Nephron (organoid): Measurements from ENCODE around the gene AGPS.

Source experiments
- H3K27ac Mint-ChIP-seq, 3 experiments: 2 replicates each; pipeline ENCODE4 v1.8.0; 2020; ENCODE audit warnings: mixed read lengths in 3 of 3, mild to moderate bottlenecking in 2 of 3, moderate library complexity in 1 of 3
- H3K27me3 Mint-ChIP-seq: 2 replicates; pipeline ENCODE4 v1.8.0; 2021; ENCODE audit warnings: low read depth, mild to moderate bottlenecking, moderate library complexity, mixed read lengths
- H3K36me3 Mint-ChIP-seq: 2 replicates; pipeline ENCODE4 v1.8.0; 2020; ENCODE audit warnings: low read depth, mixed read lengths
- H3K4me1 Mint-ChIP-seq: 2 replicates; pipeline ENCODE4 v1.8.0; 2020; ENCODE audit warnings: mixed read lengths
- H3K4me3 Mint-ChIP-seq, 3 experiments: 2 replicates each; pipeline ENCODE4 v1.8.0; 2020; ENCODE audit warnings: mild to moderate bottlenecking in 3 of 3, mixed read lengths in 3 of 3, moderate library complexity in 2 of 3
- H3K9me3 Mint-ChIP-seq: 2 replicates; pipeline ENCODE4 v1.8.0; 2020; ENCODE audit warnings: mixed read lengths
- CTCF ChIP-seq, 3 experiments: fragments of 200-600 bp; sonication (generic); IDR thresholded peaks; one replicate each; pipeline ENCODE4 v1.5.0; 2021; ENCODE audit warnings: antibody characterized with exemption in 3 of 3; ENCODE audit not compliant: unreplicated experiment in 3 of 3

The AGPS gene

DNA sequence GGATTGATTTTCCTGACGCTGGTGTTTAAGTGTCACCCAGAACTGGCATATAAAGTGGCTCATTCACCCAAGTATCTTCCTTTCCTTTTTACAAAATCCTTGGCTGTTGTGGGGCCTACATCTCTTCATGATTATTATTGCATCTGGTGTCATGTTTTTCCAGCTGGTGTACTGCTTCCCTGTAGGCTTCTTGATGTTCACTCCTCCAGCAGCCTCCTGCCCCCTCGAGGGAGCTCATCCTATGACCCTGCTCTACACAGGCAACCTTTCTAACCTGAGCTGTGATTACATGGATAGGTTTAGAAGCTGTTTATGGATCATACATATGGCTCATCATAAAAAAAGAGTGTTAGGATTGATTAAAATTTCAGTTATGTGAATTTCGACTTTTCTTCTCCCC lies 12.4 kb upstream of the AGPS start:
- peak overlapping the region in 2 of 3 experiments; percentile 60 to 93 for H3K27ac Mint-ChIP-seq
- H3K36me3 Mint-ChIP-seq, result peaks cover 4% of the 10 kb centered on the region
- peaks cover 3% of the 10 kb centered on the region for H3K9me3 Mint-ChIP-seq
- H3K4me1 Mint-ChIP-seq, result no peaks in the 10 kb centered on the region
- no peak overlapping the region for H3K4me3 Mint-ChIP-seq
- H3K27me3 Mint-ChIP-seq, result no peaks in the 10 kb centered on the region
- no peak for TF ChIP-seq CTCF (IDR thresholded peaks at IDR 0.05; ENCODE audit: unreplicated experiment in 3 of 3)

DNA sequence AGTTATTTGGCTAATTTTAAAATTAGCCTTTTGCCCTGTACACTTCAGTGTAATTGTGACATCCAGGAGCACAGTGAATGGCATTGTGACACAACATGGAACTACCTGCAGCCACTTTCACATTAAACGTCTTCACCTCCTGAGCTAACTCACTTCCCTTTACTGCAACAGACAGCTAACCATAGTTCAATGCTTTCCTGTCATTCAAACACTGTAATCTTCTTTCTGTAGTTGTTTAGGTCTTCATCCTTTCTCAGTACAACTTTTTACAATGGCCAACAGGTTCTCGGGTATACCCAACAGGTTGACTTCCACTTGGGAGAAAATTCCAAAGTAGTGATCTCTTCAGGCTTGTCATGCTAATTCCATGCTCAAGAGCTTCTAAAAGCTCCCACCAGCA lies 8.6 kb upstream of the AGPS start:
- H3K36me3 Mint-ChIP-seq, result peaks cover 4% of the 10 kb centered on the region

GRCh38 chr2:177385151-177385550 lies 7.4 kb upstream of the AGPS start:
- H3K9me3 Mint-ChIP-seq, result no peaks in the 10 kb centered on the region
- no peaks in the 10 kb centered on the region for H3K27me3 Mint-ChIP-seq
- H3K4me3 Mint-ChIP-seq, result no peak overlapping the region
- H3K4me1 Mint-ChIP-seq, result no peaks in the 10 kb centered on the region
- TF ChIP-seq CTCF (IDR thresholded peaks at IDR 0.05; ENCODE audit: unreplicated experiment in 3 of 3), result no peak
- H3K27ac Mint-ChIP-seq, result no peak overlapping the region
- H3K36me3 Mint-ChIP-seq, result peaks cover 2% of the 10 kb centered on the region

More for the DNA sequence above, 8.6 kb upstream of the AGPS start:
- Mint-ChIP-seq H3K27me3 (no peaks in the 10 kb centered on the region), H3K4me3 (no peak overlapping the region), H3K27ac (no peak overlapping the region), H3K4me1 (no peaks in the 10 kb centered on the region), H3K9me3 (no peaks in the 10 kb centered on the region)
- no peak for TF ChIP-seq CTCF (IDR thresholded peaks at IDR 0.05; ENCODE audit: unreplicated experiment in 3 of 3)

DNA sequence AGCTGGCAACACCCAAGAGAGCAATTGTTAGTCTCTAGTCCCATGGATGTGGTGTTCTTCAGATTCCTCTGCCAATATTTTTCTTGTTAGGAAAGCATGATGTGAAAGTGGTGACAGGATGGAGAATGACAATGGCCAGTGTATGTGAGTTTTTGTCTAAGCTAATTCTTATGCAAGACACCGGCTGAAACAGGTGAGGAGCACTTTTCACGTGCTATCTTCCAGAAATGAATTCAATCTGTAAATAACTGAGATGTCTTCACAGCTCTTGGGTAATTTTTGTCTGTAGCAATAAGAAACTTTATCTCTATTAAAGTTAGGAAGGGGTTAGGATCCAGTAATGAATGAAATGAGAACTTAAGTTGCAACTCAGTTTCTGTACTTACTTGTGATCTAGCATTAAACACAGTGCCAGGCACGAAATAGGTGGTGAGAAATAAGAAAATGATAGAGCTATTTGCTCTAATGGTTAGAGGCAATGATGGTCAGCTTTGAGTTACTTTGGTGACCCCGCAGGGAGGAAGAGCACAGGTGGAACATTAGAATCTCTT lies 676 bp upstream of the AGPS start:
- Mint-ChIP-seq H3K27ac (peak overlapping the region; percentile 80 to 96 (median 92)), H3K27me3 (no peaks in the 10 kb centered on the region), H3K4me1 (peaks cover 37% of the 10 kb centered on the region), H3K9me3 (no peaks in the 10 kb centered on the region), H3K4me3 (peak overlapping the region; percentile 95 to 96 (median 95)), H3K36me3 (no peaks in the 10 kb centered on the region)
- no peak for TF ChIP-seq CTCF (IDR thresholded peaks at IDR 0.05; ENCODE audit: unreplicated experiment in 3 of 3)

DNA sequence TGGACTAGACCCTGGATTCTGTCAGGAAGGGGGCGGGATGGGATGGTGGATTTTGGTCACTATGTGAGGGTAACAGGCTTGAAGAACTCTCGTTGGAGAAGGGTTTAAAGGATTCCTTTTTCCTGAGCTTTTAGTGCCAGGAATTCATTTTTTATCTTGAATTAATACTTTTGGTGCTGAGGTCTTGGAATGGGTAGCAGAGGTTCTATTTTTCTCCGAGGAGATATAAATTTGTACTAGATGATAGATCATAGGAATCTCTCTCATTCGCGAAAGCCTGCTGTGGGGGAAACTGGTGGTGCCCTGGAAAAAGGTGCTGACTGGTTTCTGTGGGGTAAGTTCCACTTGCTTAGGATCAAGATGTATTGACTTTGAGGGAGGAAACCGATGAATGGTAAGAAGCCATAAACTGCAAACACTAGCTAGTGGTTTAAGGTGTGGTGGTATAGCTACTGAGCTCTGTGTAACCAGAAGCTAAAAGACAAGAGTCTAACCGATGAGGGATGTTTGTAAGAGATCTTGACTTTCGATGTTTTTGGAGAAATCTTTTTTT lies 706 bp downstream of the AGPS start:
- no peak for TF ChIP-seq CTCF (IDR thresholded peaks at IDR 0.05; ENCODE audit: unreplicated experiment in 3 of 3)
- H3K4me3 Mint-ChIP-seq, result peak overlapping the region; percentile 95 to 96 (median 95)
- no peaks in the 10 kb centered on the region for H3K27me3 Mint-ChIP-seq
- H3K9me3 Mint-ChIP-seq, result no peaks in the 10 kb centered on the region
- H3K4me1 Mint-ChIP-seq, result peaks cover 37% of the 10 kb centered on the region
- peak overlapping the region; percentile 80 to 96 (median 92) for H3K27ac Mint-ChIP-seq
- H3K36me3 Mint-ChIP-seq, result no peaks in the 10 kb centered on the region
